HG03558 (cell line): ENCODE measurements around the gene KANSL1.
"Not testable (repeated sequence)": the region's sequence is repeated elsewhere in the genome, so short reads cannot be mapped to it uniquely, and the experiment has no call there.

Experiments used
- ATAC-seq: cut with Tn5 transposase; IDR thresholded peaks from one replicate; pipeline ENCODE4 v1.9.1; 2021; ENCODE audit warnings: moderate number of reproducible peaks; ENCODE audit not compliant: unreplicated experiment; ENCODE audit errors: extremely low read depth

The KANSL1 gene

DNA sequence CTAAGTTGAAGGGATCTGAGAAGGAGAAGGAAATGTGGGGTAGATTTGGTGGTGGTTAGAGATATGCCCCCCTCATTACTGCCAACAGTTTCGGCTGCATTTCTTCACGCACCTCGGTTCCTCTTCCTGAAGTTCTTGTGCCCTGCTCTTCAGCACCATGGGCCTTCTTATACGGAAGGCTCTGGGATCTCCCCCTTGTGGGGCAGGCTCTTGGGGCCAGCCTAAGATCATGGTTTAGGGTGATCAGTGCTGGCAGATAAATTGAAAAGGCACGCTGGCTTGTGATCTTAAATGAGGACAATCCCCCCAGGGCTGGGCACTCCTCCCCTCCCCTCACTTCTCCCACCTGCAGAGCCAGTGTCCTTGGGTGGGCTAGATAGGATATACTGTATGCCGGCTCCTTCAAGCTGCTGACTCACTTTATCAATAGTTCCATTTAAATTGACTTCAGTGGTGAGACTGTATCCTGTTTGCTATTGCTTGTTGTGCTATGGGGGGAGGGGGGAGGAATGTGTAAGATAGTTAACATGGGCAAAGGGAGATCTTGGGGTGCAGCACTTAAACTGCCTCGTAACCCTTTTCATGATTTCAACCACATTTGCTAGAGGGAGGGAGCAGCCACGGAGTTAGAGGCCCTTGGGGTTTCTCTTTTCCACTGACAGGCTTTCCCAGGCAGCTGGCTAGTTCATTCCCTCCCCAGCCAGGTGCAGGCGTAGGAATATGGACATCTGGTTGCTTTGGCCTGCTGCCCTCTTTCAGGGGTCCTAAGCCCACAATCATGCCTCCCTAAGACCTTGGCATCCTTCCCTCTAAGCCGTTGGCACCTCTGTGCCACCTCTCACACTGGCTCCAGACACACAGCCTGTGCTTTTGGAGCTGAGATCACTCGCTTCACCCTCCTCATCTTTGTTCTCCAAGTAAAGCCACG is 165.9 kb downstream of the KANSL1 start:
- no peak for ATAC-seq

DNA sequence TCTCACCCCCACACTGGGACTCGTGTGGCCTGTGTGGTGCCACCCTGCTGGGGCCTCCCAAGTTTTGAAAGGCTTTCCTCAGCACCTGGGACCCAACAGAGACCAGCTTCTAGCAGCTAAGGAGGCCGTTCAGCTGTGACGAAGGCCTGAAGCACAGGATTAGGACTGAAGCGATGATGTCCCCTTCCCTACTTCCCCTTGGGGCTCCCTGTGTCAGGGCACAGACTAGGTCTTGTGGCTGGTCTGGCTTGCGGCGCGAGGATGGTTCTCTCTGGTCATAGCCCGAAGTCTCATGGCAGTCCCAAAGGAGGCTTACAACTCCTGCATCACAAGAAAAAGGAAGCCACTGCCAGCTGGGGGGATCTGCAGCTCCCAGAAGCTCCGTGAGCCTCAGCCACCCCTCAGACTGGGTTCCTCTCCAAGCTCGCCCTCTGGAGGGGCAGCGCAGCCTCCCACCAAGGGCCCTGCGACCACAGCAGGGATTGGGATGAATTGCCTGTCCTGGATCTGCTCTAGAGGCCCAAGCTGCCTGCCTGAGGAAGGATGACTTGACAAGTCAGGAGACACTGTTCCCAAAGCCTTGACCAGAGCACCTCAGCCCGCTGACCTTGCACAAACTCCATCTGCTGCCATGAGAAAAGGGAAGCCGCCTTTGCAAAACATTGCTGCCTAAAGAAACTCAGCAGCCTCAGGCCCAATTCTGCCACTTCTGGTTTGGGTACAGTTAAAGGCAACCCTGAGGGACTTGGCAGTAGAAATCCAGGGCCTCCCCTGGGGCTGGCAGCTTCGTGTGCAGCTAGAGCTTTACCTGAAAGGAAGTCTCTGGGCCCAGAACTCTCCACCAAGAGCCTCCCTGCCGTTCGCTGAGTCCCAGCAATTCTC is 166.8 kb downstream of the KANSL1 start:
- no peak for ATAC-seq

DNA sequence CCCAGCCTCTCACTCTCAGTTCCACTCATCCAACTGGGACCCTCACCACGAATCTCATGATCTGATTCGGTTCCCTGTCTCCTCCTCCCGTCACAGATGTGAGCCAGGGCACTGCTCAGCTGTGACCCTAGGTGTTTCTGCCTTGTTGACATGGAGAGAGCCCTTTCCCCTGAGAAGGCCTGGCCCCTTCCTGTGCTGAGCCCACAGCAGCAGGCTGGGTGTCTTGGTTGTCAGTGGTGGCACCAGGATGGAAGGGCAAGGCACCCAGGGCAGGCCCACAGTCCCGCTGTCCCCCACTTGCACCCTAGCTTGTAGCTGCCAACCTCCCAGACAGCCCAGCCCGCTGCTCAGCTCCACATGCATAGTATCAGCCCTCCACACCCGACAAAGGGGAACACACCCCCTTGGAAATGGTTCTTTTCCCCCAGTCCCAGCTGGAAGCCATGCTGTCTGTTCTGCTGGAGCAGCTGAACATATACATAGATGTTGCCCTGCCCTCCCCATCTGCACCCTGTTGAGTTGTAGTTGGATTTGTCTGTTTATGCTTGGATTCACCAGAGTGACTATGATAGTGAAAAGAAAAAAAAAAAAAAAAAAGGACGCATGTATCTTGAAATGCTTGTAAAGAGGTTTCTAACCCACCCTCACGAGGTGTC is 167.6 kb downstream of the KANSL1 start:
- ATAC-seq: no peak

DNA sequence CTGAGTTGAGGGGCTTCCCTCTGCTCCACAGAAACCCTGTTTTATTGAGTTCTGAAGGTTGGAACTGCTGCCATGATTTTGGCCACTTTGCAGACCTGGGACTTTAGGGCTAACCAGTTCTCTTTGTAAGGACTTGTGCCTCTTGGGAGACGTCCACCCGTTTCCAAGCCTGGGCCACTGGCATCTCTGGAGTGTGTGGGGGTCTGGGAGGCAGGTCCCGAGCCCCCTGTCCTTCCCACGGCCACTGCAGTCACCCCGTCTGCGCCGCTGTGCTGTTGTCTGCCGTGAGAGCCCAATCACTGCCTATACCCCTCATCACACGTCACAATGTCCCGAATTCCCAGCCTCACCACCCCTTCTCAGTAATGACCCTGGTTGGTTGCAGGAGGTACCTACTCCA is 168.2 kb downstream of the KANSL1 start:
- no peak for ATAC-seq

DNA sequence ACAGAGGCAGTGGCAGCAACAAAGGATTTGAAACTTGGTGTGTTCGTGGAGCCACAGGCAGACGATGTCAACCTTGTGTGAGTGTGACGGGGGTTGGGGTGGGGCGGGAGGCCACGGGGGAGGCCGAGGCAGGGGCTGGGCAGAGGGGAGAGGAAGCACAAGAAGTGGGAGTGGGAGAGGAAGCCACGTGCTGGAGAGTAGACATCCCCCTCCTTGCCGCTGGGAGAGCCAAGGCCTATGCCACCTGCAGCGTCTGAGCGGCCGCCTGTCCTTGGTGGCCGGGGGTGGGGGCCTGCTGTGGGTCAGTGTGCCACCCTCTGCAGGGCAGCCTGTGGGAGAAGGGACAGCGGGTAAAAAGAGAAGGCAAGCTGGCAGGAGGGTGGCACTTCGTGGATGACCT is 168.6 kb downstream of the KANSL1 start:
- no peak for ATAC-seq

DNA sequence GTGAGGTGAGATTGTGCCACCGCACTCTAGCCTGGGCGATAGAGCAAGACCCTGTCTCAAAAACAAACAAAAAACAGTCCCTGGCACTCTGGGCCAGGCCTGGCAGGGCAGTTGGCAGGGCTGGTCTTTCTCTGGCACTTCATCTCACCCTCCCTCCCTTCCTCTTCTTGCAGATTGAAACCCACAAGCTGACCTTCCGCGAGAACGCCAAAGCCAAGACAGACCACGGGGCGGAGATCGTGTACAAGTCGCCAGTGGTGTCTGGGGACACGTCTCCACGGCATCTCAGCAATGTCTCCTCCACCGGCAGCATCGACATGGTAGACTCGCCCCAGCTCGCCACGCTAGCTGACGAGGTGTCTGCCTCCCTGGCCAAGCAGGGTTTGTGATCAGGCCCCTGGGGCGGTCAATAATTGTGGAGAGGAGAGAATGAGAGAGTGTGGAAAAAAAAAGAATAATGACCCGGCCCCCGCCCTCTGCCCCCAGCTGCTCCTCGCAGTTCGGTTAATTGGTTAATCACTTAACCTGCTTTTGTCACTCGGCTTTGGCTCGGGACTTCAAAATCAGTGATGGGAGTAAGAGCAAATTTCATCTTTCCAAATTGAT is 169.3 kb downstream of the KANSL1 start:
- no peak for ATAC-seq

DNA sequence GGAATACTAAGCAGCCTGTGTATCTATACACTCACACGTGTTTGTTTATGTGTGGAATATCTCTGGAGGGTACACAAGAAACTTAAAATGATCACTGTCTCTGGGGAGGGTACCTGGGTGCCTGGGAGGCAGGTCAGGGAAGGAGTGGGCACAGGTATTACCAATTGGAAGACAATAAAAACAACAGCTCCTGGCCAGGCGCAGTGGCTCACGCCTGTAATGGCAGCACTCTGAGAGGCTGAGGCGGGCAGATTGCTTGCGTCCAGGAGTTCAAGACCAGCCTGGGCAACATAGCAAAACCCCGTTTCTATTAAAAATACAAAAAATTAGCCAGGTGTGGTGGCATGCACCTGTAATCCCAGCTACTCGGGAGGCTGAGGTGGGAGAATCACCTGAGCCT is 169.9 kb downstream of the KANSL1 start:
- not testable (repeated sequence) for ATAC-seq

DNA sequence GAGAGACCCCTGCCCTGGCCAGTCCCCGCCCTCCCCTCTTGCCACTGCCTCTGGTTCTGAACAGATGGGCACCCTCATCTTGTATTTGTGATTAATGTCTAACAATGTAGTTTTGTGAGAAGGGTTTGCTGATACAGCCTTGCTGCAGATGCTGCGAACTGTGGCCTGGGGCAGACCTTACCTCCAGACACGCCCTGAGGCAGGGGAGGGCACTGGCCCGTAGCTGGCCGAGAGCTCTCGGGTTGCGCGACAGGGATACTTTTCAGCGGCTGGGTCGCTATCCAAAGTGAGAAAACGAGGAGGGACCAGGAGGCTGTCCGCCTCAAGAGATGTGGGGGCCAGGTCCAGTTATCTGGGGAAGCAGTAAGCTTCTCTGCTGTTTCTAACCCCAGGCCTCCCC is 172.2 kb downstream of the KANSL1 start:
- ATAC-seq: no peak

DNA sequence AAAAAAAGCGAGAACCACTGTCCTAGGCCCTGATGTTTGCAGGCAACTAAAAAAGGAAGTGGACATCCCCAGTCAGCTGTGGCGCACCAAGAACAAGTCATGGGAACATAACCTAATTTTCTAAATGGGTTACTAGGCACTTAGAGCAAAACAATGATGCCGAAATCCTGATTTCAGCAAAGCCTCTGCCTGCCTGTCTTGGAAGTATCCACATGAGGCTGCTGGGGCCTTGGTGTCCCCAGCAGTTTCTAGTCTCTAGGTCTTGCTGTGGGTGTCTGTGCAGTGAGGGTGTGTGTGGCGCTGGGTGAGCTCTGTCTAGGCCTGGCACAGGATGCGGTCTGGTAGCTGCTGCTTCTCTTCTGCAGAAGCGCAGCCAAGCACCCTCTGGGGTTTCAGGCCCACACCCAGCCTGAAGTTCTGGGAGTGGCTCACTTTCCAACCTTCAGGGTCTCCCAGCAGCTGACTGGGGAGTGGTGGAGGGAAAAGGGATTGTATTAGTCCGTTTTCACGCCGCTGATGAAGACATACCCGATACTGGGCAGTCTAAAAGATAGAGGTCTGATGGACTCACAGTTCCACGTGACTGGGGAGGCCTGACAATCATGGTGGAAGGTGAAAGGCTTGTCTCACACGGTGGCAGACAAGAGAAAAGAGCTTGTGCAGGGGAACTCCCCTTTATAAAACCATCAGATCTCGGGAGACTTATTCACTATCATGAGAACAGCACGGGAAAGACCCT is 173.0 kb downstream of the KANSL1 start:
- ATAC-seq: no peak

DNA sequence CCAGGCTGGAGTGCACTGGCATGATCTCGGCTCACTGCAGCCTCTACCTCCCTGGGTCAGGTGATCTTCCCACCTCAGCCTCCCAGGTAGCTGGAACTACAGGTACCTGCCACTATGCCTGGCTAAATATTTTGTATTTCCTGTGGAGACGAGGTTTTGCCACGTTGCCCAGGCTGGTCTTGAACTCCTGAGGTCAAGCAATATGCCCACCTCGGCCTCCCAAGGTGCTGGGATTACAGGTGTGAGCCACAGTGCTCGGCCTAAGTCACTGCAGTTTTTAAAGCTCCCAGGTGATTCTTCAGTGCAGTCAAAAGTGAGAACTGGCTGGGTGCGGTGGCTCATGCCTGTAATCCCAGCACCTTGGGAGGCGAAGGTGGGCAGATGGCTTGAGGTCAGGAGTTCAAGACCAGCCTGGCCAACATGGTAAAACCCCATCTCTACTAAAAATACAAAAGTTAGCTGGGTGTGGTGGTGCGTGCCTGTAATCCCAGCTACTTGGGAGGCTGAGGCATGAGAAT is 173.8 kb downstream of the KANSL1 start:
- ATAC-seq: not testable (repeated sequence)

DNA sequence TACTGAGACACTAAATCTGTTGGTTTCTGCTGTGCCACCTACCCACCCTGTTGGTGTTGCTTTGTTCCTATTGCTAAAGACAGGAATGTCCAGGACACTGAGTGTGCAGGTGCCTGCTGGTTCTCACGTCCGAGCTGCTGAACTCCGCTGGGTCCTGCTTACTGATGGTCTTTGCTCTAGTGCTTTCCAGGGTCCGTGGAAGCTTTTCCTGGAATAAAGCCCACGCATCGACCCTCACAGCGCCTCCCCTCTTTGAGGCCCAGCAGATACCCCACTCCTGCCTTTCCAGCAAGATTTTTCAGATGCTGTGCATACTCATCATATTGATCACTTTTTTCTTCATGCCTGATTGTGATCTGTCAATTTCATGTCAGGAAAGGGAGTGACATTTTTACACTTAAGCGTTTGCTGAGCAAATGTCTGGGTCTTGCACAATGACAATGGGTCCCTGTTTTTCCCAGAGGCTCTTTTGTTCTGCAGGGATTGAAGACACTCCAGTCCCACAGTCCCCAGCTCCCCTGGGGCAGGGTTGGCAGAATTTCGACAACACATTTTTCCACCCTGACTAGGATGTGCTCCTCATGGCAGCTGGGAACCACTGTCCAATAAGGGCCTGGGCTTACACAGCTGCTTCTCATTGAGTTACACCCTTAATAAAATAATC is 179.6 kb downstream of the KANSL1 start:
- no peak for ATAC-seq

DNA sequence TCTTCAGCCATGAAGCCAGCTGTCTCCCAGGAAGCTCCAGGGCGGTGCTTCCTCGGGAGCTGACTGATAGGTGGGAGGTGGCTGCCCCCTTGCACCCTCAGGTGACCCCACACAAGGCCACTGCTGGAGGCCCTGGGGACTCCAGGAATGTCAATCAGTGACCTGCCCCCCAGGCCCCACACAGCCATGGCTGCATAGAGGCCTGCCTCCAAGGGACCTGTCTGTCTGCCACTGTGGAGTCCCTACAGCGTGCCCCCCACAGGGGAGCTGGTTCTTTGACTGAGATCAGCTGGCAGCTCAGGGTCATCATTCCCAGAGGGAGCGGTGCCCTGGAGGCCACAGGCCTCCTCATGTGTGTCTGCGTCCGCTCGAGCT is 180.1 kb downstream of the KANSL1 start:
- no peak for ATAC-seq

DNA sequence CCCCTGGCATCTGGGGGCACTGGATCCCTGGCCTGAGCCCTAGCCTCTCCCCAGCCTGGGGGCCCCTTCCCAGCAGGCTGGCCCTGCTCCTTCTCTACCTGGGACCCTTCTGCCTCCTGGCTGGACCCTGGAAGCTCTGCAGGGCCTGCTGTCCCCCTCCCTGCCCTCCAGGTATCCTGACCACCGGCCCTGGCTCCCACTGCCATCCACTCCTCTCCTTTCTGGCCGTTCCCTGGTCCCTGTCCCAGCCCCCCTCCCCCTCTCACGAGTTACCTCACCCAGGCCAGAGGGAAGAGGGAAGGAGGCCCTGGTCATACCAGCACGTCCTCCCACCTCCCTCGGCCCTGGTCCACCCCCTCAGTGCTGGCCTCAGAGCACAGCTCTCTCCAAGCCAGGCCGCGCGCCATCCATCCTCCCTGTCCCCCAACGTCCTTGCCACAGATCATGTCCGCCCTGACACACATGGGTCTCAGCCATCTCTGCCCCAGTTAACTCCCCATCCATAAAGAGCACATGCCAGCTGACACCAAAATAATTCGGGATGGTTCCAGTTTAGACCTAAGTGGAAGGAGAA is 180.6 kb downstream of the KANSL1 start:
- ATAC-seq: no peak

DNA sequence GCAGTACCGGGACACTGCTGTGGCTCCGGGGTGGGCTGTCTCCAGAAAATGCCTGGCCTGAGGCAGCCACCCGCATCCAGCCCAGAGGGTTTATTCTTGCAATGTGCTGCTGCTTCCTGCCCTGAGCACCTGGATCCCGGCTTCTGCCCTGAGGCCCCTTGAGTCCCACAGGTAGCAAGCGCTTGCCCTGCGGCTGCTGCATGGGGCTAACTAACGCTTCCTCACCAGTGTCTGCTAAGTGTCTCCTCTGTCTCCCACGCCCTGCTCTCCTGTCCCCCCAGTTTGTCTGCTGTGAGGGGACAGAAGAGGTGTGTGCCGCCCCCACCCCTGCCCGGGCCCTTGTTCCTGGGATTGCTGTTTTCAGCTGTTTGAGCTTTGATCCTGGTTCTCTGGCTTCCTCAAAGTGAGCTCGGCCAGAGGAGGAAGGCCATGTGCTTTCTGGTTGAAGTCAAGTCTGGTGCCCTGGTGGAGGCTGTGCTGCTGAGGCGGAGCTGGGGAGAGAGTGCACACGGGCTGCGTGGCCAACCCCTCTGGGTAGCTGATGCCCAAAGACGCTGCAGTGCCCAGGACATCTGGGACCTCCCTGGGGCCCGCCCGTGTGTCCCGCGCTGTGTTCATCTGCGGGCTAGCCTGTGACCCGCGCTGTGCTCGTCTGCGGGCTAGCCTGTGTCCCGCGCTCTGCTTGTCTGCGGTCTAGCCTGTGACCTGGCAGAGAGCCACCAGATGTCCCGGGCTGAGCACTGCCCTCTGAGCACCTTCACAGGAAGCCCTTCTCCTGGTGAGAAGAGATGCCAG is 181.3 kb downstream of the KANSL1 start:
- no peak for ATAC-seq

DNA sequence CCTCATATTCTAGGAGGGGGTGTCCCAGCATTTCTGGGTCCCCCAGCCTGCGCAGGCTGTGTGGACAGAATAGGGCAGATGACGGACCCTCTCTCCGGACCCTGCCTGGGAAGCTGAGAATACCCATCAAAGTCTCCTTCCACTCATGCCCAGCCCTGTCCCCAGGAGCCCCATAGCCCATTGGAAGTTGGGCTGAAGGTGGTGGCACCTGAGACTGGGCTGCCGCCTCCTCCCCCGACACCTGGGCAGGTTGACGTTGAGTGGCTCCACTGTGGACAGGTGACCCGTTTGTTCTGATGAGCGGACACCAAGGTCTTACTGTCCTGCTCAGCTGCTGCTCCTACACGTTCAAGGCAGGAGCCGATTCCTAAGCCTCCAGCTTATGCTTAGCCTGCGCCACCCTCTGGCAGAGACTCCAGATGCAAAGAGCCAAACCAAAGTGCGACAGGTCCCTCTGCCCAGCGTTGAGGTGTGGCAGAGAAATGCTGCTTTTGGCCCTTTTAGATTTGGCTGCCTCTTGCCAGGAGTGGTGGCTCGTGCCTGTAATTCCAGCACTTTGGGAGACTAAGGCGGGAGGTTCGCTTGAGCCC is 182.5 kb downstream of the KANSL1 start:
- ATAC-seq: no peak

DNA sequence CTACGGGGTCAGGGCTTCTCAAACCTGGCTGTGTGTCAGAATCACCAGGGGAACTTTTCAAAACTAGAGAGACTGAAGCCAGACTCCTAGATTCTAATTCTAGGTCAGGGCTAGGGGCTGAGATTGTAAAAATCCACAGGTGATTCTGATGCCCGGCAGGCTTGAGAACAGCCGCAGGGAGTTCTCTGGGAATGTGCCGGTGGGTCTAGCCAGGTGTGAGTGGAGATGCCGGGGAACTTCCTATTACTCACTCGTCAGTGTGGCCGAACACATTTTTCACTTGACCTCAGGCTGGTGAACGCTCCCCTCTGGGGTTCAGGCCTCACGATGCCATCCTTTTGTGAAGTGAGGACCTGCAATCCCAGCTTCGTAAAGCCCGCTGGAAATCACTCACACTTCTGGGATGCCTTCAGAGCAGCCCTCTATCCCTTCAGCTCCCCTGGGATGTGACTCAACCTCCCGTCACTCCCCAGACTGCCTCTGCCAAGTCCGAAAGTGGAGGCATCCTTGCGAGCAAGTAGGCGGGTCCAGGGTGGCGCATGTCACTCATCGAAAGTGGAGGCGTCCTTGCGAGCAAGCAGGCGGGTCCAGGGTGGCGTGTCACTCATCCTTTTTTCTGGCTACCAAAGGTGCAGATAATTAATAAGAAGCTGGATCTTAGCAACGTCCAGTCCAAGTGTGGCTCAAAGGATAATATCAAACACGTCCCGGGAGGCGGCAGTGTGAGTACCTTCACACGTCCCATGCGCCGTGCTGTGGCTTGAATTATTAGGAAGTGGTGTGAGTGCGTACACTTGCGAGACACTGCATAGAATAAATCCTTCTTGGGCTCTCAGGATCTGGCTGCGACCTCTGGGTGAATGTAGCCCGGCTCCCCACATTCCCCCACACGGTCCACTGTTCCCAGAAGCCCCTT is 183.3 kb downstream of the KANSL1 start:
- ATAC-seq: no peak
